Embryonic facial prominence (tissue), 1 donor: Measurements from ENCODE around the gene EBI3.
"Not testable (repeated sequence)": the region's sequence is repeated elsewhere in the genome, so short reads cannot be mapped to it uniquely, and the experiment has no call there.

Source experiments
- DNase-seq: peaks from one replicate; pipeline ENCODE4 v3.0.0-alpha.2; 2016; ENCODE audit errors: extremely low spot score

Gene EBI3

DNA sequence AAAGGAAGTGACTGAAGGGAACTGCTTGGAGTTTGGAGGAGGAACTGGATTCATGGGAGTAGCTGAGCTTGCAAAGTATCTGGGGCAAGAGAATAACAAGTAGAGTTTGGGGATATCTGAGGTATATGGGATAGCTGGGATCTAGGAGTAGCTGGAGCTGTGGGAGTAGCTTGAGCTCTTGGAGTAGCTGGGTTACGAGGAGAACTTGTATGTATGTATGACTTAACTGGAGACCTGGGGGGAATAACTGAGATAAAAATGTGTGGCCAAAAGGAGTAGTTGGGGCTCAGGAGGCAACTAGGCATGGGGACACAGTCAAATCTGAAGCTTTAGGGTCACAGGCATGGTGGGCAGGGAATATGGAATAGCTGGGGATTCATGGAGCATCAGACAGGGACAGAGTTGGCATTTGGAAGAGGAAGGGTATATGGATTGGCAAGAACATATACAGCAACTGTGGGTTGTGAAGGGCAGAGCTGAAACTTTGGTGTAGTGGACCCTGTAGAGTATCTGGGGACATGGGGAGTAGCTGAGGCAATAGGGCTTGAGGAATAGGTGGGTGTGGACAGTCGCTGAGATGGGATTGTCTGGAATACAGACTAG lies 28.3 kb upstream of the EBI3 start:
- no peak for DNase-seq

DNA sequence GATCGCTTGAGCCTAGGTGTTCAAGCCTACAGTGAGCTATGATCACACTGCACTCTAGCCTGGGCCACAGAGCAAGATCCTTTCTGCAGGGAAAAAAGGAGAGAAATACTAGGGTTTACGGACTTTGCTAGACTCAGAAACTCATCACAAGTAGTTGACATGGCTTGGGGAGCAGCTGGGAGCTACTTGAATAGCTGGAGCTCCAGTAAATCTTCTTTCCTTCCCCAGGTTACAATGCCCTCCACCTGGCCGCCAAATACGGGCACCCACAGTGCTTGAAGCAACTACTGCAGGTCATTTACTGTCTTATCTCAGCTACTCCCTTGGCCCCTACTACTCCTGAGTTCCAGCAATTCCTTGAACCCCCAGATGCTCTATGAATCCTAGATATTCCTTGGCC lies 27.5 kb upstream of the EBI3 start:
- no peak for DNase-seq

DNA sequence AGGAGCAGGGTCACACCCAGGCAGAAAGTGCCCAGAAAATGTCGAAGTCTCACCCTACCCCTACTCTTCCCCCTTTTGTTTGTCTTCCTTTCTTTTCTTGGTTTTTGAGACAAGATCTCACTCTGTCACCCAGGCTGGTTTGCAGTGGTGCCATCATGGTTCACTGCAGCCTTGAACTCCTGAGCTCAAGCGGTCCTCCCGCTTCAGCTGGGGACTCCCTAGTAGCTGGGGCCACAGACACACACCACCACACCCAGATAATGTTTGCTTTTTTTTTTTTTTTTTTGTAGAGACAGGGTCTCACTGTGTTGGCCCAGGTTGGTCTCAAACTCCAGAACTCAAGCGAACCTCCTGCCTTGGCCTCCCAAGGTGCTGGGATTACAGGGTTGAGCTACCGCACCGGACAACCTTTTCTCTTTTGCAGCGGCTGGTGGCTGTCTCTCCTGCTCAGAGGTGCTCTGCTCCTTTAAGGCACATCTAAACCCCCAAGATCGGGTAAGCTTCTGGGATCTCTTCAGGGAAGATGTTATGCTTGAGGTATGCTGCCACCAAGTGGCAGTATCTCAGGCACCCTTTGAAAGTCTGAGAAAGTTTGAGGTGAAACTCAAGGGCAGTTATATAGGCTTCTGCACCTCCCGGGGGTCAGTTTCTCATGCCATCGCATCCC lies 22.4 kb upstream of the EBI3 start:
- DNase-seq, result no peak

DNA sequence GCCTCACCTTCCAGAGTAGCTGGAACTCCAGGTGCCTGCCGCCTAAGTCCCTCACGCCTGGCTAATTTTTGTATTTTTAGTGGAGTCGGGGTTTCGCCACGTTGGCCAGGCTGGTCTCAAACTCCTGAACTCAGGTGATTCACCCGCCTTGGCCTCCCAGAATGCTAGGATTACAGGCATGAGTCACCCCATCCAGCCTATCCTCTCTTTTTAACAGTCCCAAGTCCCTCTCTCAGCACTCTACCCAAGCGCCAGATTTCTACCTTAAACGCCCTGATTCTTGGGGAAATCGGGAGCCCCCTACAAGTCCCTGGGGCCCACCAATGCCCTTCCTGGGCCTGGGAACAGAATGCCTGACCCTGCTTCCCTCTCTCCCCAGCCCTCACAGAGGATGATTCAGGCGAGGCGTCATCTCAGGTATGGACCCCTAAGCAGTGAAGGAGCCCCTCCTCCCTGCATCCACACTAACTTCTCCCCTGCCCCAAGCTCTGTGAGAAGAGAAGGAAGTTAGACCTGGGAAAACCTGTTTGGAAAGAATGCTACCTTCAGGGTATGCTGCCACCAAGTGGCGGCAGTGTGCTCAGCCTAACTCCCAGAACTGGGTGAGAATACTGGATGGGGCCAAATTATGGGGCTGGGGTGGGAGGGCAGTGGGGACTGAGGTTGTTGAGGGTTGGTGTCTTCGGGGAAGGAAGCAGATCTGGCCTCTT lies 20.8 kb upstream of the EBI3 start:
- no peak for DNase-seq

DNA sequence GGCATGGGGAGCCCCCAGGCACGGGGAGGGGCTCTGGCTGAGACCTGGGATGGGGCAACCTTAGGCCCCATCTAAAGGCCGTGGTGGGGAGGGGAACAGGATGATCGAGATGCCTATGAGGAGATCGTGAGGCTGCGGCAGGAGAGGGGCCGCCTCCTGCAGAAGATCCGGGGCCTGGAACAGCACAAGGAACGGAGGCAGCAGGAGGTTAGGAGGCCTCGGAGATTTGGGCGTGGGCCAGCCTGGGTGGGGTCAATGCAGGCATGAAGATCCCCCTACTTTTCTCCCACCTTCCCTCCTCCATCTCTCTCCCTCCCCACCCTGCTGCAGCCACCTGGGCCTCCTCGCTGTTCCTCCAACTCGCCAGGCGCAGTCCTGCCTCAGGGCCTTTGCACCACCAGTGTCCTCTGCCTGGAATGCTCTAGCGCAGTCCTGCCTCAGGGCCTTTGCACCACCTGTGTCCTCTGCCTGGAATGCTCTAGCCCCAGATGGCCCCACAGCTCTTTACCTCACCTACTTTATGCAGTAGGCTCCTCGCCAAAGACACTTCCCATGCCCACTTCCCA lies 19.1 kb upstream of the EBI3 start:
- no peak for DNase-seq

DNA sequence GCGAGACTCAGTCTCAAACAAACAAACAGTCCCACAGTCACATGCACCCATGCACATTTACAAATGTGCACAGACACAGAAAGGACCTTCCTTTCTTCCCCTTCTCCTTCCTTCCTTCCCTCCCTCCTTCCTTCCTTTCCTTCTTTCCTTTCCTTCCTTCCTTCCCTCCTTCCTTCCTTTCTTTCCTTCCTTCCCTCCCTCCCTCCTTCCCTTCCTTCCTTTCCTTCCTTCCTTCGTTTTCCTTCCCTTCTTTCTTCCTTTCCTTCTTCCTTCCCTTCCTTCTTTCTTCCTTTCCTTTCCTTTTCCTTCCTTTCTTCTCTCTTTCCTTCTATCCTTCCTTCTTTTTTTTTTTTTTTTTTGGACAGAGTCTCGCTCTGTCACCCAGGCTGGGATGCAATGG lies 16.2 kb upstream of the EBI3 start:
- DNase-seq, result no peak

DNA sequence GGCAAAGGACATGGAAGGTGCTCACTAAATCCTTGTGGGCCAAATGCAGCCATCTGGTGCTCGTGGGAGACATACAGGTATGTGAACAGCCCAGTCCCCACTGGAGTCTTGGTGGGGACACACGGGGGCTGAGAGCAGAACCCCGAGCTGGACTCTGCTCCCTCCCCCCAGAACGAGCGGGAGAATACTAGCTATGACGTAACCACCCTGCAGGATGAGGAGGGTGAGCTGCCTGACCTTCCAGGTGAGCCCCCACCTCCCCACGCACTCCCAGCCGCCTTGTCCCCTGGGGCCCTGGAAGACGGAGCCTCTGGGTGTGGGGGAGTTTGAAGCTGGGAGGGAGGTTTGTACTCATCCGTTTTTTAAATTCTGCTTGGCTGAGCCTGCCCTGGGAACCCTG lies 13.5 kb upstream of the EBI3 start:
- DNase-seq, result no peak

DNA sequence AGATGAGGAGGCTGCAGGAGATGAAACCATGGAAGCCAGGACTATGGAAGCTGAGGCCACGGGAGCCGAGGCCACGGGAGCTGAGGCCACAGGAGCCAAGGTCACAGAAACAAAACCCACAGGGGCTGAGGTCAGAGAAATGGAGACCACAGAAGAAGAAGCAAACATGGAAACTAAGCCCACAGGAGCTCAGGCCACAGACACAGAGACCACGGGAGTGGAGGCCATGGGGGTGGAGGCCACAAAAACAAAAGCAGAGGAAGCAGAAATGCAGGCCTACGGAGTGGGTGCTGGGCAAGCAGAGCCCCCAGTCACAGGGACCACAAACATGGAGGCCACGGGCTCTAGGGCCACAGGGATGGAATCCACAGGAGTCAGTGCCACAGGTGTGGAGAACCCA lies 12.5 kb upstream of the EBI3 start:
- DNase-seq, result no peak

DNA sequence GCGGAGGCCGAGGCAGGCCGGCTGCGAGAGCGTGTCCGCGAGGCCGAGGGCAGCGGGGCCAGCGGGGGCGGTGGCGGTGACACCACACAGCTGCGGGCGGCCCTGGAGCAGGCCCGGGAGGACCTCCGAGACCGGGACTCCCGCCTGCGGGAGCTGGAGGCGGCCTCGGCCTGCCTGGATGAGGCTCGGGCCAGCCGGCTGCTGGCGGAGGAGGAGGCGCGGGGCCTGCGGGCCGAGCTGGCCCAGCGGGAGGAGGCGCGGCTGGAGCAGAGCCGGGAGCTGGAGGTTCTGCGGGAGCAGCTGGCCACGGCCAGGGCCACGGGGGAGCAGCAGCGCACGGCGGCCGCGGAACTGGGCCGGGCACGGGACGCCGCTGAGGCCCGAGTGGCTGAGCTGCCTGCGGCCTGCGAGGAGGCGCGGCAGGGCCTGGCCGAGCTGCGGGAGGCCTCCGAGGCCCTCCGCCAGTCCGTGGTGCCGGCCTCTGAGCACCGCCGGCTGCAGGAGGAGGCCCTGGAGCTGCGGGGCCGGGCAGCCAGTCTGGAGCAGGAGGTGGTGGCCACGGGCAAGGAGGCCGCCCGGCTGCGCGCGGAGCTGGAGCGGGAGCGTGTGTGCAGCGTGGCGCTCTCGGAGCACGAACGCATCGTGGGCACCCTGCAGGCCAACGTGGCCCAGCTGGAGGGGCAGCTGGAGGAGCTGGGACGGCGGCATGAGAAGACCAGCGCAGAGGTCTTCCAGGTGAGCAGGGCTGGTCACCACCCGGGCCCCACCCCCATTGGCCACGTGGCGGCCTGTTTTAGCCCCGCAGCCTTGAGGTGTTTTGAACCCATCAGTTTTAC lies 11.7 kb upstream of the EBI3 start:
- no peak for DNase-seq

DNA sequence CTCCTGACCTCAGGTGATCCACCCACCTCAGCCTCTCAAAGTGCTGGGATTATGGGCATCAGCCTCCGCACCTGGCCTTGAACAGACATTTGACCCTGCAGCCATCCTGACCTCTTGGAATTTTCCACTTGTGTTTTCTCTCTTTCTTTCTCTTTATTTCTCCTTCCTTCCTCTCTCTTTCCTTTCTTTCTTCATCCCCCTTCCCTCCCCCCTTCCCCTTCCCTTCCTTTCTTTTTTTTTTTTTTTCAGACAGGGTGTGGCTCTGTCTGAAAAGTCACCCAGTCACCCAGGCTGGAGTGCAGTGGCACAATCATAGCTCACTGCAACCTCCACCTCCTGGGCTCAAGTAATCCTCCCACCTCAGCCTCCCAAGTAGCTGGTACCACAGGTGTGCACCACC lies 10.8 kb upstream of the EBI3 start:
- DNase-seq, result not testable (repeated sequence)

DNA sequence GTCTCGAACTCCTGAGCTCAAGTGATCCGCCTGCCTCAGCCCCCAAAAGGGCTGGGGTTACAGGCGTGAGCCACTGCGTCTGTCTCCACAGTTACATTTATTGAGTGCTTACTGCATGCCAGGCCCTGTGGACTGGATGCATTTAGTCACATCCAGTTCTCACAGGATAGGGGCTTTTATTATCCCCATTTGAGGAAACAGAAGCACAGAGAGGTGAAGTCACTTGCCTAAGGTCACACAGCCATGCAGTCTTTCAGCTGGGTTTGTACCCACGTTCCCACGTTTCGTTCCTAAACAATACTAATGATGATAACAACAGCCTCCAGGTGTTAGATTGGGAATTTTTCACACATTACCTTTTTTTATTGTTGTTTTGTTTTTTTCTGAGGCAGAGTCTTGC lies 9.1 kb upstream of the EBI3 start:
- no peak for DNase-seq

DNA sequence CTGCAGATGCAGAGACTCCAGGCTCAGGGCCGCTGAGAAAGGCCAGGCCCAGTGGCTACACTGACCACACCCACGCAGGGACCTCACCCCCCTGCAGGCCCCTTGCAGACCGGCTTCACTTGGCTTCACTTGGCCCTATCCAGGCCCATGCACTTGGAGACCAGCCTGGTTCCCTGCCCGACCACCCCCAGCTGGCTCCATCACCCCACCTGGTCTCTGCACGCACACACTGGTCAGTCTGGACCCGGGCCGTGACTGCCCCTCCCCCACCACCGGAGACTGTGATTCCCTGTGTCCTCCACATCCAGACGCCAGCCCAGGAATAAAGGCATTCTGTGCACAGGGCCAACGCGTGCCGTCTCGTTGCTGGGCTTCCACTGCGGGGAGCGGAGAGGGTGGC lies 4.9 kb upstream of the EBI3 start:
- DNase-seq, result no peak

DNA sequence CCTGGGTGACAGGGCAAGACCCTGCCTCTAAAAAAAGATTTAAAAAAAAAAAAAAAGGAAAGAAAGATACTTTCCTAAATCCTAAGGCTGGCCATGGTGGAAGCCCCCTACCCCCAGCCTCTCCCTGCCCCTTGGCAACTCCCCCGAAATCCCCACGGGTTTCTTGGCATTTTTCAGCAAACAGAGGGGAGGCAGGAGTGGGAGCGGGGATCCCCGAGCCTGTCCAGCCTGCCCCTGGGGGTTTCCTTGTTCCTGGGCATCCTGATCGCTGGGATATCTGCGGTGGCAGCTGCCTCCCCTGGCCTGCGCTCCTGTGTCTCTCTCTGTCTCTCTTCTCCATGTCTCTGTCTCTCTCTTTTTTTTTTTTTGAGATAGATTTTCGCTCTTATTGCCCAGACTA lies 3.4 kb upstream of the EBI3 start:
- DNase-seq, result no peak

DNA sequence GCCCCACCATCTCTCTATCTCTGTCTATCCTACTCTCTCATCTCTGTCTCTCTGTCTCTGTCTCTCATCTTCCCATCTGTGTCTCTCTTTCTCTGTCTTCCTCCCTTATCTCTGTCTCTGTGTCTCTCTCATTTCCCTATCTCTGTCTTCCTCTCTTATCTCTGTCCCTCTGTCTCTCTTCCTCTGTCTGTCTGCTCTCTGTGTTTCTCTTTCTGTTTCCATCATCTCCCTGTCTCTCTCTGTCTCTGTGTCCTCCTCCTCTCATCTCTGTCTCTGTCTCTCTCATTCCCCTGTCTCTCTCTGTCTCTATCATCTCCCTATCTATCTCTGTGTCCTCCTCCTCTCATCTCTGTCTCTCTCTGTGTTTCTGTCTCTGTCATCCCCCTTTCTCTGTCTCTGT lies 1.6 kb upstream of the EBI3 start:
- no peak for DNase-seq

DNA sequence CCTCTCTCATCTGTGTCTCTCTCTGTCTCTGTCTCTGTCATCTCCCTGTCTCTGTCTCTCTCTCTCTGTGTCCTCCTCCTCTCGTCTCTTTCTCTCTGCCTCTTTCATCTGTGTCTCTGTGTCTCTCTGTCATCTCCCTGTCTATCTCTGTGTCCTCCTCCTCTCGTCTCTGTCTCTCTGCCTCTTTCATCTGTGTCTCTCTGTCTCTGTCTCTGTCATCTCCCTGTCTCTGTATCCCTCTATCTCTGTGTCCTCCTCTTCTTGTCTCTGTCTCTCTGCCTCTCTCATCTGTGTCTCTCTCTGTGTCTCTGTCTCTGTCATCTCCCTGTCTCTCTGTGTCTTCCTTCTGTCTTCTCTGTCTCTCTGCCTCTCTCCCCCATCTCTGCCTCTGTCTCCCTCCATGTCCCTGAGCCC lies 551 bp upstream of the EBI3 start:
- no peak for DNase-seq

DNA sequence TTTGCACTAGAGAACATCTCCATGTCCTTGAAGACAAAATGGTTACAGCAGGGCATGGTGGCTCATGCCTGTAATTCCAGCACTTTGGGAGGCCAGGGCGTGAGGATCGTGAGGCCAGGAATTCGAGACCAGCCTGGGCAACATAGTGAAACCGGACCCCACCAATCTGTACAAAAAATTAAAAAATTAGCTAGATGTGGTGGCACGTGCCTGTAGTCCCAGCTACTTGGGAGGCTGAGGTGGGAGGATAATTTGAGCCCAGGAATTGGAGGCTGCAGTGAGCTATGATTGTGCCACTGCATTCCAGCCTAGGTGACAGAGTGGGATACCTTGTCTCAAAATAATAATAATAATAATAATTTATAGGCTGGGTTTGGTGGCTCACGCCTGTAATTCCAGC lies 914 bp downstream of the EBI3 start:
- not testable (repeated sequence) for DNase-seq

DNA sequence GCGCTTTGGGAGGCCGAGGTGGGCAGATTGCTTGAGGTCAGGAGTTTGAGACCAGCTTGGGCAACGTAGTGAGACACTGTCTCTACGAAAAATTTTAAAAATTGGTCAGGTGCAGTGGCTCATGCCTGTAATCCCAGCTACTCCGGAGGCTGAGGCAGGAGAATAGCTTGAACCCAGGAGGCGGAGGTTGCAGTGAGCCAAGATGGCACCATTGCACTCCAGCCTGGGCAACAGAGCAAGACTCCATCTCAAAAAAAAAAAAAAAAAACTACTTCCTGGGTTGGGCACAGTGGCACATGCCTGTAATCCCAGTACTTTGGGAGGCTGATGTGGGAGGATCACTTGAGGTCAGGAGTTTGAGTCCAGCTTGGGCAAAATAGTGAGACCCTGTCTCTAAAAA lies 2.2 kb downstream of the EBI3 start:
- DNase-seq, result not testable (repeated sequence)

DNA sequence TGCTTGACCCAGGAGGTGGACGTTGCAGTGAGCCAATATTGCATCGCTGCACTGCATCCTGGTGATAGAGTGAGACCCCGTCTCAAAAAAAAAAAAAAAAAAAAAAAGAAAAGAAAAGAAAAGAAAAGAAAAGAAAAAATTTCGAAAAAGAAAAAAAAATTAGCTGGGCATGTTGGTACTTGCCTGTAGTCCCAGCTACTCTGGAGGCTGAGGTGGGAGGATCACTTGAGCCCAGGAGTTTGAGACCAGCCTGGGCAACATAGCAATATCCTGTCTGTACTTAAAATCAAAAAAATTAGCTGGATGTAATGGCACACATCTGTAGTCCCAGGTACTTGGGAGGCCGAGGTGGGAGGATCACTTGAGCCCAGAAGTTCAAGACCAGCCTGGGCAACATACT lies 2.8 kb downstream of the EBI3 start:
- not testable (repeated sequence) for DNase-seq

DNA sequence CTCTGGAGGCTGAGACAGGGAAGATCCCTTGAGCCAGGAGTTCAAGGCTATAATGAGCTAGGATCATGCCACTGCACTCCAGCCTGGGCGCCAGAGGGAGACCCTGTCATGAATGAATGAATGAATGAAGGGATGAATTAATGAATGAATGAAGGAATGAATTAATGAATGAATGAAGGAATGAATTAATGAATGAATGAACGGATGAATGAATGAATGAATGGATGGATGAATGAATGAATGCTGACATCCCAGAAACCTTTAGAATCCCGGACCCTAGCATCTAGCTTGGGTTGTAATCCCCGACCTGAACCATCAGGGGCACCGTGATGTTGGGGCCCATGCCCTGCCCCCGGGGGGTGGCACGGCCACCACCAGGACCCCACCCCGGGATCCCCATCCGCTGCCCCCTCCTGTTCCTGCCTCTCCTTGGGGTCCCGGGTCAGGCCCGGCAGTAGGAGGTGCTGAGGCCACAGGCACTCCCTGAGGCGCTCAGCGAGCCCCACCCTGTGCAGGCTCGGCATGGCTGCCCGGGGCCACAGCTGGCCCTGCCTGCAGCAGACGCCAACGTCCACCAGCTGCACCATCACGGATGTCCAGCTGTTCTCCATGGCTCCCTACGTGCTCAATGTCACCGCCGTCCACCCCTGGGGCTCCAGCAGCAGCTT lies 3.4 kb downstream of the EBI3 start:
- no peak for DNase-seq

DNA sequence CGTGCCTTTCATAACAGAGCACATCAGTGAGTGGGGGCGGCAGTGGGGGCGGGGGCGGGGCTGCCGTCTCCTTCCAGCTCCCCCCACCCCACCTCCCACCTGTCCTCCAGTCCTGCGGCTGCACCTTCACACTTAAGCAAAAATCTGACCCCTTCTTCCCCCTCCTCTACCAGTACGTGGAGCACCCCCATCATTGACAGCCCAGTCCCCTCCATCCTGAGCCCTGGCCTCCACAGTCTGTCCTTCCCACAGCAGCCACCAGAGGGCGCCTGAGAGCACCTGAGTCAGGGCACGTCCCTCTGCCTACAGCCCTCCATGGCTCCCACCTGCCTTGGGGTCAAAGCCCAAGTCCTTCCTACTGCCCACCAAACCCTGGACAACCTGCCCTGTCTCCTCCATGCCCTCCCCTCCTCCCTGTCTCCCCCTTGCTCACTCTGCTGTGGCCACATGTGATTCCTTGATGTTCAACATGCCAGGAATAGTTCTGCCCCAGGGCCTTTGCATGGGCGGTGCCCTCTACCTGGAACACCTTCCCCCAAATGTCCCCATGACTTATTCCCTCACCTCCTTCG lies 4.0 kb downstream of the EBI3 start:
- no peak for DNase-seq

DNA sequence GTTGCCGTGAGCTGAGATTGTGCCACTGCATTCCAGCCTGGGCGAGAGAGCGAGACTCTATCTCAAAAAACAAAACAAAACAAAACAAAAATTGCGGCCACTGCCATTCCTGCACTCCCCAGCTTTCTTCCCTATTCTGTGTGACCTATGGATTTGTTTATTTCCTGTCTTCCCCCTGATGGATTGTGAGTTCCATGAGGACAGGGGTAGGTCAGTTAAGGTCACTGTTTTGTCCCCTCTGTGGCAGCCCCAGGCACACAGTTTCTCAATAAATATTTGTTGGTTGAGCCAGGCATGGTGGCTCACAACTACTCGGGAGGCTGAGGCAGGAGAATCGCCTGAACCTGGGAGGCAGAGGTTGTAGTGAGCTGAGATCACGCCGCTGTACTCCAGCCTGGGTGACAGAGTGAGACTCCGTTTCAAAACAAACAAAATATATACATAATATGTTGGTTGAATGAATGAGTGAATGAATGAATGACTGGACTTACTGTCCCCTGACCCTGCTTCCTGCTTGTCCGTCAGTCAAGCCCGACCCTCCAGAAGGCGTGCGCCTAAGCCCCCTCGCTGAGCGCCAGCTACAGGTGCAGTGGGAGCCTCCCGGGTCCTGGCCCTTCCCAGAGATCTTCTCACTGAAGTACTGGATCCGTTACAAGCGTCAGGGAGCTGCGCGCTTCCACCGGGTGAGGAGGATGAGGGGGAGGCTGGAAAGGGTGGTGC lies 5.0 kb downstream of the EBI3 start:
- DNase-seq, result no peak
